GM12891 (cell line): Measurements from ENCODE around the gene ANO9.

Experiments
- PAX5 ChIP-seq: IDR thresholded peaks from 2 replicates; pipeline ENCODE4 v1.6.1; 2011; ENCODE audit warnings: low read length, moderate library complexity, mild to moderate bottlenecking; ENCODE audit not compliant: insufficient read depth, severe bottlenecking
- POLR2A ChIP-seq: IDR thresholded peaks from 2 replicates; pipeline ENCODE4 v1.6.1; 2011; ENCODE audit warnings: low read depth, low read length, control low read depth
- POLR2AphosphoS5 ChIP-seq: IDR thresholded peaks from 2 replicates; pipeline ENCODE4 v1.6.1; 2011; ENCODE audit warnings: low read depth, low read length, control low read depth
- POU2F2 ChIP-seq: IDR thresholded peaks from 2 replicates; pipeline ENCODE4 v1.6.1; 2011; ENCODE audit warnings: low read depth, mild to moderate bottlenecking, control low read depth, low read length, moderate library complexity
- SPI1 ChIP-seq: IDR thresholded peaks from 2 replicates; pipeline ENCODE4 v1.6.1; 2011; ENCODE audit warnings: low read depth, low read length, control low read depth
- TAF1 ChIP-seq: IDR thresholded peaks from 2 replicates; pipeline ENCODE4 v1.6.1; 2011; ENCODE audit warnings: low read depth, low read length, control low read depth

DNA sequence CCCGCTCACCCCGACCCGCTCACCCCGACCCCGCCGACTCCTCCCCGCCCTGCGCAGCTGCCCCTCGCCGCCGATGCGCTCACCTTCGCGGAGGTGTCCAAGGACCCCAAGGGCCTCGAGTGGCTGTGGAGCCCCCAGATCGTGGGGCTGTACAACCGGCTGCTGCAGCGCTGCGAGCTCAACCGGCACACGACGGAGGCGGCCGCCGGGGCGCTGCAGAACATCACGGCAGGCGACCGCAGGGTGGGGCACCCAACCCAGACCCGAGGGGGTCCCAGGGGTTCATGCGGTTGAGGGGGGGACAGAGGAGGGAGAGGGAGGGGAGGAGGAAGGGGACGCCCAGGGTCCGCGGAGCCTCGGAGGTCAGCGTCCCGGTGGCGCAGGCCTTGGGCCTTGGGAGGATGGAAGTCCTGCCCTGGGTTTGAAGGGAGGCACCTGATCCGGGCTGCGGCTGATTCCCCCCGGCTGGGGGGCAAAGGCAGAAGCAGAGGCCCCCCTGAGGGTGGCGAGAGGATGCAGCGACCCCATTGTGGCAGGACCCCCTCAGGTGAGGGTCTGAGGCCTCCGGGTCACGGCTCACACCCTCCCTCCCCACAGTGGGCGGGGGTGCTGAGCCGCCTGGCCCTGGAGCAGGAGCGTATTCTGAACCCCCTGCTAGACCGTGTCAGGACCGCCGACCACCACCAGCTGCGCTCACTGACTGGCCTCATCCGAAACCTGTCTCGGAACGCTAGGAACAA, 38.6 kb downstream of the ANO9 start:
- TF ChIP-seq POLR2AphosphoS5 = no peak
- no peak for TF ChIP-seq POLR2A
- TF ChIP-seq TAF1 = no peak
- no peak for TF ChIP-seq PAX5
- TF ChIP-seq POU2F2 = no peak
- TF ChIP-seq SPI1 = no peak
